ENCODE data around the gene ARID5B. TPM values are rescaled to one million over a fixed set of nuclear protein-coding genes. Genes with fewer than 3 reads are reported as not detected.

The ARID5B gene
- total RNA-seq, 2 donors from 2014 or later = 60.7 to 80.4 TPM

DNA sequence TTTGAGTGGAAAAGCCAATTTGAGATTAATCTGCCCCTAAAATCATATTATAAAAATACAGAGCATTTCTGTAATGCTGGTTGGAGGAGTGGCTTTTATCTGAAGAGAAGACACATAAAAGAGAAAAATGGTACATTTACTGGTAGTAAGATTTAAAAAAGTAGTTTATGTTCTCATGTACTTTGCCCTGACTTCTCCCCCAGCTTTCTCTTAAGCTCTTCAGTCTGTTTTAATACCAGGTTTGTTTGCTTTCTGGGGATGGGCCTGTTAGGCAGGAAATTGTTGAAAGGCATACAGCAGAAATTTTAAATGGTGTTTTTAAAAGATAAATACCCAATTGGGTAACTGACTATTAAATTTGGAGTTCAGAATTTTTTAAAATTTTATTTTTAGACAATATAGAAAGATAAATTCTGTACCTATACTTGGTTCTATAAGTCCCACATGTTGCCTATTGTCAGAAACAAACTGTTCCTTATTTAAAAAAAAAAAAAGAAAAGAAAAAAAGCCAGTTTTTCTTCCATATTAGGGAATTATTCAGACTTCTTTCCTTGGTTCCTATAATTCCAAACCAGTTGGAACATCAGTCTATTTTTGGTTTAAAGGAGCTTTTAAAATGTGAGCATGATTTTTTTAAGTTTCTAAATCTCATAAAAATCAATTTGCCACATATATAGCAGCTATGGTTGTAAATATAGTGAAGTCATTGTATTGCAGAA lies 136.6 kb downstream of the ARID5B start:
- DNase-seq (ENCODE audit: low spot score) = no peak
- no peaks in the 10 kb centered on the region for H3K36me3 ChIP-seq
- no peak for ATAC-seq (ENCODE audit: insufficient number of reproducible peaks, low FRiP score, low read depth)
- H3K4me1 ChIP-seq (ENCODE audit: control insufficient read depth in 1 of 2, low read depth in 2 of 2) = peaks cover 31 to 44% of the 10 kb centered on the region in 2 donors
- TF ChIP-seq, protein P1, sequence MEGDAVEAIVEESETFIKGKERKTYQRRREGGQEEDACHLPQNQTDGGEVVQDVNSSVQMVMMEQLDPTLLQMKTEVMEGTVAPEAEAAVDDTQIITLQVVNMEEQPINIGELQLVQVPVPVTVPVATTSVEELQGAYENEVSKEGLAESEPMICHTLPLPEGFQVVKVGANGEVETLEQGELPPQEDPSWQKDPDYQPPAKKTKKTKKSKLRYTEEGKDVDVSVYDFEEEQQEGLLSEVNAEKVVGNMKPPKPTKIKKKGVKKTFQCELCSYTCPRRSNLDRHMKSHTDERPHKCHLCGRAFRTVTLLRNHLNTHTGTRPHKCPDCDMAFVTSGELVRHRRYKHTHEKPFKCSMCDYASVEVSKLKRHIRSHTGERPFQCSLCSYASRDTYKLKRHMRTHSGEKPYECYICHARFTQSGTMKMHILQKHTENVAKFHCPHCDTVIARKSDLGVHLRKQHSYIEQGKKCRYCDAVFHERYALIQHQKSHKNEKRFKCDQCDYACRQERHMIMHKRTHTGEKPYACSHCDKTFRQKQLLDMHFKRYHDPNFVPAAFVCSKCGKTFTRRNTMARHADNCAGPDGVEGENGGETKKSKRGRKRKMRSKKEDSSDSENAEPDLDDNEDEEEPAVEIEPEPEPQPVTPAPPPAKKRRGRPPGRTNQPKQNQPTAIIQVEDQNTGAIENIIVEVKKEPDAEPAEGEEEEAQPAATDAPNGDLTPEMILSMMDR (IDR thresholded peaks at IDR 0.05) = no peak
- no peaks in the 10 kb centered on the region for H3K9me3 ChIP-seq
- peak overlapping the region; percentile 57 for H3K4me3 ChIP-seq
- H3K27me3 ChIP-seq (replicated peaks; ENCODE audit: insufficient read depth) = no peaks in the 10 kb centered on the region
- H3K27ac ChIP-seq = peak overlapping the region; percentile 79 to 93

DNA sequence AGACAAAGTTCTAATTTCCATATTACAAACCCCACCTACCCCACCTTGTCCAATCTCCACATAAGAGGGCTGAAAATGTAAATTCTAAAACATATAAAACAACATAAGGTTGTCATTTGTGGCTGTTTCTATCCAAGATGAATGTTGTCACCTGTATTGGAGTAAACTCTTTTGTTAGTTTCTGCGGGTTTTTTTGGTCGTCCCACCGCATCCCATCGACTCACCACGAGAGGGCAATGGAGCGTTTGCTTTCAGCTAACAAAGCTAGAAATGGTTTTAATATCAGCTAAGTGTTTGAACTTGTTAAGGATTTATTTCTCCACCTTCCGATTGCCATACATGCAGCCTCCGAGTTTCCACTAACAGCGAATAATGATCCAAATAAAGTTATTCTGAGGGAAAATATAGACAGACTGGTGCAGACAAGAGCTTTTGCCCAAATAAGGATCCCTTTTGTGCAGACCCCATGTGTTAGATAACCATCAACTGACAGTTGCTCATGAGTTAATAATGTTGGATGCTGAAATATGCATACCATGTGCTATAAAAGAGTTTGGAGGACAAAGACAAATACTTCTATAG lies 137.2 kb downstream of the ARID5B start:
- Histone ChIP-seq H3K4me1 (ENCODE audit: control insufficient read depth in 1 of 2, low read depth in 2 of 2) (peaks cover 34 to 49% of the 10 kb centered on the region in 2 donors), H3K36me3 (no peaks in the 10 kb centered on the region), H3K27ac (peak overlapping the region; percentile 79 to 93), H3K27me3 (replicated peaks; ENCODE audit: insufficient read depth) (no peaks in the 10 kb centered on the region), H3K9me3 (no peaks in the 10 kb centered on the region), H3K4me3 (peak overlapping the region; percentile 57)
- DNase-seq (ENCODE audit: low spot score) = no peak
- TF ChIP-seq, protein P1 (IDR thresholded peaks at IDR 0.05) = peak; percentile 82
- no peak for ATAC-seq (ENCODE audit: insufficient number of reproducible peaks, low FRiP score, low read depth)

DNA sequence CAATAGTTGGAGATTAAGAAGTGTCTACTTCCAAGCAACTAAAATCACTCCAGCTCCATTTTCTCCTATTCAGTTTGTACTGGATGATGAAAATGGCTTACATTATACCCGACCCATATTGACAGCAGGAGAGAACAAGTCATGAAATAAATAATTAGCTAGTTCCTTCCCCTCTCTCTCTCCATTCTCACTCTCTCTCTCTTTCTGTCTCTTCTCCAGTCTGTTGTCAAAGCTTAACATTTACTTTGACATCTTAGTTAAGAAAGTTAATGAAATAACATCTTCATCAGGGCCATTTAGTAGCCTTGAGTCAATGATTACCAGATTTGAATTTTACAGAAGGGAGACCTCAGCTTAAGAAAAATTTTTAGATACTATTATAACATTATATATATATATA lies 138.5 kb downstream of the ARID5B start:
- no peaks in the 10 kb centered on the region for H3K36me3 ChIP-seq
- H3K4me1 ChIP-seq (ENCODE audit: control insufficient read depth in 1 of 2, low read depth in 2 of 2) = peaks cover 39 to 59% of the 10 kb centered on the region in 2 donors
- no peaks in the 10 kb centered on the region for H3K27me3 ChIP-seq (replicated peaks; ENCODE audit: insufficient read depth)
- peak overlapping the region; percentile 29 to 93 for H3K27ac ChIP-seq
- H3K9me3 ChIP-seq = no peaks in the 10 kb centered on the region
- no peak overlapping the region for H3K4me3 ChIP-seq
- DNase-seq (ENCODE audit: low spot score) (no peak), ATAC-seq (ENCODE audit: insufficient number of reproducible peaks, low FRiP score, low read depth) (no peak)
- TF ChIP-seq, protein P1 (IDR thresholded peaks at IDR 0.05) = no peak

DNA sequence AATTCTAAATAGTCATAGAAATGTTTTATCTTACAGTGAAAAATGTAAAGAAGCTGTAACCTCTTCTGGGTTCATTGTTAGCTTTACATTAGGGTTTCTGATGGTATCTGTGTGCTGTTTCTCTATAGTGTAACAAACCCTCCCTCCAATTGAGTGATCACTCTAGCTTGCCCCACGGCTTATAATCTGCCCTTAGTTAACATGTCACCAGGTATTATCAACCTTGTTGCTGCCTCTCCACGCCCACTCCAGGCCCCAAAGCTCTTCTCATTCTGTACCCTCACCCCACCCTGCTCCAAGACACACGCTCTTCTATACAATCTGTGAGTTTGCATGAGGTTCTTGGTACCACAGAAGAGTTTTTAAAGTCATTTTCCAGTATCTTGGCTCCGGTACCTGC lies 139.4 kb downstream of the ARID5B start:
- H3K9me3 ChIP-seq = no peaks in the 10 kb centered on the region
- ATAC-seq (ENCODE audit: insufficient number of reproducible peaks, low FRiP score, low read depth) (no peak), DNase-seq (ENCODE audit: low spot score) (no peak)
- no peak overlapping the region for H3K4me3 ChIP-seq
- TF ChIP-seq, protein P1 (IDR thresholded peaks at IDR 0.05) = no peak
- no peaks in the 10 kb centered on the region for H3K36me3 ChIP-seq
- H3K27ac ChIP-seq = peak overlapping the region in 1 of 2 donors; percentile 18
- H3K27me3 ChIP-seq (replicated peaks; ENCODE audit: insufficient read depth) = no peaks in the 10 kb centered on the region
- peaks cover 46 to 68% of the 10 kb centered on the region in 2 donors for H3K4me1 ChIP-seq (ENCODE audit: control insufficient read depth in 1 of 2, low read depth in 2 of 2)

DNA sequence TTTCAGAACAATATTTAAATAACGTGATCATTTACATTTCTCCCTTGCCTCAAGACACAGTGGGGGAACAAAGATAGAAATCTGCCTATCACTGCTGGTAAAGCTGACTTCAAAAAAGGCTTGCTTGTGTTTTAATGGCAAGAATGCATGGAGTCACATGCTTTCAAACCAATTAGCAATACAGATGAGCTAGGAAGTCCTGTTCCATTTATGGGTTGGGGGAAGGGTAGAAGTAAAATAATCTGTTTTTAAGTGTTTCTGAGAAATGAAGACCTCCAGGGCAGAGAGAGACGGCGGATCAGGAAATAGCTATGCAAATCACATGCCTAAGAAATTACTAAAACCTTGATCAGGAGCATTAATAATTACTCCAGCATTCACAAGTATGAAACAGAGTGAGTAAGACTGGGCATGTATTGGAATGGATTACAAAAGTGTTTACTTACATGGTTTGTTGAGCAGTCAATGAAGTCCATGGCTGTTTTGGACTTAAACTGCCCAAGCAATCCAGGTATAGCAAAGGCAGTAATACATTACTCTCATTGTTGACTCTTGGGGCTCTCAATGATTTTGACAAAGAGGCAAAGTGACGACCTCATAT lies 142.0 kb downstream of the ARID5B start:
- H3K4me1 ChIP-seq (ENCODE audit: control insufficient read depth in 1 of 2, low read depth in 2 of 2) = peaks cover 55 to 74% of the 10 kb centered on the region in 2 donors
- peak overlapping the region; percentile 14 to 24 for H3K27ac ChIP-seq
- TF ChIP-seq, protein P1 (IDR thresholded peaks at IDR 0.05) = no peak
- no peaks in the 10 kb centered on the region for H3K27me3 ChIP-seq (replicated peaks; ENCODE audit: insufficient read depth)
- no peak for ATAC-seq (ENCODE audit: insufficient number of reproducible peaks, low FRiP score, low read depth)
- H3K4me3 ChIP-seq = no peak overlapping the region
- H3K36me3 ChIP-seq = no peaks in the 10 kb centered on the region
- no peak for DNase-seq (ENCODE audit: low spot score)
- H3K9me3 ChIP-seq = no peaks in the 10 kb centered on the region

All from thoracic aorta (tissue), 2 donors.